ENCODE measurements around the gene DCUN1D3.

DNA sequence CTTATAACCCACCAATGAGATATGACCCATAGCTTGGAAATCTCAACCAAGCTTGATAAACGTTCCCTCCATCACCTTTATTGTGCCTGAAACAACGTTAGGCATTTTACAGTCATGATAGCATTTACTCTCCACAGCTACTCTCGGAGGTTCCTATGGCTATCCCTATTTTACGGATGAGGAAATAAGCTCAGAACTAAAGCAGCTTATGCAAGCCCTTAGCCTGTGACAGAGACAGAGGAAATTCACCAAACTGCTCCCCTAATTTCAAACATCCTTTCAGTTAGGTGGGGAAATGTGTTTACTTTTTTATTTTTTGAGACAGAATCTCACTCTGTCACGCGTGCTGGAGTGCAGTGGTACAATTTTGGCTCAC, 18.7 kb downstream of the DCUN1D3 start:
- TF ChIP-seq, protein P1, sequence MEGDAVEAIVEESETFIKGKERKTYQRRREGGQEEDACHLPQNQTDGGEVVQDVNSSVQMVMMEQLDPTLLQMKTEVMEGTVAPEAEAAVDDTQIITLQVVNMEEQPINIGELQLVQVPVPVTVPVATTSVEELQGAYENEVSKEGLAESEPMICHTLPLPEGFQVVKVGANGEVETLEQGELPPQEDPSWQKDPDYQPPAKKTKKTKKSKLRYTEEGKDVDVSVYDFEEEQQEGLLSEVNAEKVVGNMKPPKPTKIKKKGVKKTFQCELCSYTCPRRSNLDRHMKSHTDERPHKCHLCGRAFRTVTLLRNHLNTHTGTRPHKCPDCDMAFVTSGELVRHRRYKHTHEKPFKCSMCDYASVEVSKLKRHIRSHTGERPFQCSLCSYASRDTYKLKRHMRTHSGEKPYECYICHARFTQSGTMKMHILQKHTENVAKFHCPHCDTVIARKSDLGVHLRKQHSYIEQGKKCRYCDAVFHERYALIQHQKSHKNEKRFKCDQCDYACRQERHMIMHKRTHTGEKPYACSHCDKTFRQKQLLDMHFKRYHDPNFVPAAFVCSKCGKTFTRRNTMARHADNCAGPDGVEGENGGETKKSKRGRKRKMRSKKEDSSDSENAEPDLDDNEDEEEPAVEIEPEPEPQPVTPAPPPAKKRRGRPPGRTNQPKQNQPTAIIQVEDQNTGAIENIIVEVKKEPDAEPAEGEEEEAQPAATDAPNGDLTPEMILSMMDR (IDR thresholded peaks at IDR 0.05; ENCODE audit: poor library complexity): no peak
- TF ChIP-seq EZH2 (IDR thresholded peaks at IDR 0.05; ENCODE audit: borderline replicate concordance): no peak

All from hepatocyte (in vitro differentiated cells).